OCI-LY3 (cell line): ENCODE measurements around the gene PNPLA3.

Experiments
- CTCF ChIP-seq: fragments of 200-600, 300-600 bp; sonication (generic); IDR thresholded peaks from 2 replicates; pipeline ENCODE4 v1.5.1; 2014; ENCODE audit warnings: antibody characterized with exemption, low read length, low read depth
- EZH2phosphoT487 ChIP-seq: fragments of 200-600 bp; shearing (Covaris generic); IDR thresholded peaks from 2 replicates; pipeline ENCODE4 v1.6.1; 2018; ENCODE audit warnings: antibody characterized with exemption, mixed run types, low read depth

GRCh38 chr22:43991316-43992020 lies 67.9 kb downstream of the PNPLA3 start:
- TF ChIP-seq CTCF (no peak), EZH2phosphoT487 (no peak)
